Activated CD4-positive, alpha-beta T cell treated with anti-CD3 and anti-CD28 coated beads, Interleukin-2, amount 10 ng/mL, durations not matched to agents 24 days and 14 days (primary cell): ENCODE measurements around the gene SLC35A3. TPM values are rescaled to one million over a fixed set of nuclear protein-coding genes. Genes with fewer than 3 reads are reported as not detected.

Experiments
- DNase-seq: peaks from one replicate; pipeline ENCODE4 v3.0.0; 2022
- H3K27ac Mint-ChIP-seq: one replicate; pipeline ENCODE4 v1.8.0; 2022; ENCODE audit warnings: mild to moderate bottlenecking, mixed read lengths
- H3K27me3 Mint-ChIP-seq: one replicate; pipeline ENCODE4 v1.8.0; 2022; ENCODE audit warnings: mixed read lengths
- H3K36me3 Mint-ChIP-seq: one replicate; pipeline ENCODE4 v1.8.0; 2022; ENCODE audit warnings: low read depth, mild to moderate bottlenecking, mixed read lengths
- H3K4me1 Mint-ChIP-seq: one replicate; pipeline ENCODE4 v1.8.0; 2021; ENCODE audit warnings: mixed read lengths
- H3K4me3 Mint-ChIP-seq: one replicate; pipeline ENCODE4 v1.8.0; 2022; ENCODE audit warnings: mild to moderate bottlenecking, moderate library complexity, mixed read lengths
- H3K9me3 Mint-ChIP-seq: one replicate; pipeline ENCODE4 v1.8.0; 2021; ENCODE audit warnings: mixed read lengths
- intact Hi-C: fragments of 100-400 bp; cut with micrococcal nuclease; formaldehyde crosslinking; loops from one replicate; pipeline ENCODE4 v1.15.1; 2023
- total RNA-seq: library from RNA; stranded (reverse); gene quantifications from 2 replicates; pipeline ENCODE4 v1.2.3, GENCODE V29; 2022

The SLC35A3 gene
- total RNA-seq, 1 donor from 2014 or later = 17.4 TPM

DNA sequence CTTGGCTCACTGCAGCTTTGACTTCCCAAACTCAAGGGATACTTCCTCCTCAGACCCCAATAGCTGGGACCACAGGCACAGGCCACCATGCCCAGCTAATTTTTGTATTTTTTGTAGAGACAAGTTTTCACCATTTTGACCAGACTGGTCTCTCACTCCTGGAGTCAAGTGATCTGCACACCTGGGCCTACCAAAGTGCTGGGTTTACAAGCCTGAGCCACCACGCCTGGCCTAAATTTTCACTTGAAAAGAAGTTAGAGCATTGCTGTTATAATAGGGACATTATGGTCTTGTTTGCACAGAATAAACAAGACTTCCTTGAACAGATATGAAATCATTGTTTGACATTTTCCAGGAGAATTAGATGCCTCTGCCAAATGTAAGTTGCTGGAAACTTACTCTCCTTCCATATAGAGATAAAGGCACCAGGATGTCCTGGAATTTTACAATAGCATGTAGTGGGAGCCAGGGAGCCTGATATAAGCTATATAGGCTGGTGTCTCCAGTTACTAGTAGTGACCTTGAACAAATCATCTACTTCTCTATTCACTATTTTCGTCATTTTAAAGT lies 16.9 kb downstream of the SLC35A3 start:
- Mint-ChIP-seq H3K36me3 (peaks cover 29% of the 10 kb centered on the region), H3K4me1 (peaks cover 4% of the 10 kb centered on the region), H3K9me3 (peaks cover 4% of the 10 kb centered on the region), H3K27me3 (no peaks in the 10 kb centered on the region), H3K27ac (no peak overlapping the region), H3K4me3 (no peak overlapping the region)
- no peak for DNase-seq
- intact Hi-C loops = no loop called here

DNA sequence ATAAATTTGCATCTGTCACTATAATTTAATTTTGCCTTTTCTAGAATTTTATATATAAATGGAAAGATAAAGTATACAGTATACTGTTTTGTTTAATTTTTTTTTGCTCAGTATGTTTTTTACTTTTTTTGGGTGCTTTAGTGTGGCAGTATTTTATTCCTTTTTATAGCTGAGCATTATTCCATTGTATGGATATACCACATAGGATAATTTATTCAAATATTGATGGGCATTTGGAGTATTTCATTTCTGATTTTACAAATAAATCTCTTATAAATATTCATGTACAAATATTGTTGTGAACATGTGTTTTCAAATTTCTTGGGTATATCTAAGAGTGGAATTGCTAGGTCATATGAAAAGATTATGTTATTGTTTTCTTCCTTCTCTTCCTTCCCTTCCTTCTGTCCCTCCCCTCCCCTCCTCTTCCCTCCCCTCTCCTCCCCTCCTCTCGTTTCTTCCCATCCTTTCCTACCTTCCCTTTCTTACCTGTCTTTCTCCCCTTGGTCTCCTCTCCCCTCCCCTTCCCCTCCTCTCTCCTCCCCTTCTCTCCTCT lies 18.5 kb downstream of the SLC35A3 start:
- peaks cover 4% of the 10 kb centered on the region for H3K9me3 Mint-ChIP-seq
- no peaks in the 10 kb centered on the region for H3K27me3 Mint-ChIP-seq
- H3K36me3 Mint-ChIP-seq = peaks cover 40% of the 10 kb centered on the region
- no peak for DNase-seq
- intact Hi-C loops = no loop called here
- no peak overlapping the region for H3K27ac Mint-ChIP-seq
- no peak overlapping the region for H3K4me3 Mint-ChIP-seq
- H3K4me1 Mint-ChIP-seq = peaks cover 9% of the 10 kb centered on the region

DNA sequence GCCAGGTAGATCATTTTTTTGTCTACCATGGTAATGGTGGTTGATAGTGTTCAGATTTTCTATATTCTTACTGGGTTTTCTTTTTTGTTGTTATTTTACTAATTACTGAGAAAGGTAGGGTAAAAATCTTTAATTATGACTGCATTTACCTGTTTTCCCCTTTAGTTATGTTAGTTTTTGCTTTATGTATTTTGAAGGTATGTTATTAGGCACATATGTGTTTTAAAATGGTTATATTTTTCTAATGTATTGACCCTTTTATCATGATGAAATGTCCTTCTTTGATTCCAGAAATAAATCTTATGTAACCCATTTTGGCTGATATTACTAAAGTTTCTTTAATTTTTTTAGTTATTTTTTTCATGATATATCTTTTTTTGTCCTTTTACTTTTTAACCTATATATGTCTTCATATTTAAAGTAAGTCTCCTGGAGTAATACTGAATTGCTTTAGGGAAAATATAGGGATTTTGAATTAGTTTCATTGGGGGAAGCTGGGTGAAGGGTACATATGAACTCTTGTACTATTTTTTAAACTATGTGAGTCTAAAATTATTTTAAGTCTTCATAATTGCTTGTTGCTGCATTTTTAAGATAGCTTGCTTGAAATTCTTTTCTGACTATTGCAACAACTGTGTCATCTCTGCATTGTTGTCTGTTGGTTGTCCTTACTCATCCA lies 22.4 kb downstream of the SLC35A3 start:
- H3K9me3 Mint-ChIP-seq = no peaks in the 10 kb centered on the region

DNA sequence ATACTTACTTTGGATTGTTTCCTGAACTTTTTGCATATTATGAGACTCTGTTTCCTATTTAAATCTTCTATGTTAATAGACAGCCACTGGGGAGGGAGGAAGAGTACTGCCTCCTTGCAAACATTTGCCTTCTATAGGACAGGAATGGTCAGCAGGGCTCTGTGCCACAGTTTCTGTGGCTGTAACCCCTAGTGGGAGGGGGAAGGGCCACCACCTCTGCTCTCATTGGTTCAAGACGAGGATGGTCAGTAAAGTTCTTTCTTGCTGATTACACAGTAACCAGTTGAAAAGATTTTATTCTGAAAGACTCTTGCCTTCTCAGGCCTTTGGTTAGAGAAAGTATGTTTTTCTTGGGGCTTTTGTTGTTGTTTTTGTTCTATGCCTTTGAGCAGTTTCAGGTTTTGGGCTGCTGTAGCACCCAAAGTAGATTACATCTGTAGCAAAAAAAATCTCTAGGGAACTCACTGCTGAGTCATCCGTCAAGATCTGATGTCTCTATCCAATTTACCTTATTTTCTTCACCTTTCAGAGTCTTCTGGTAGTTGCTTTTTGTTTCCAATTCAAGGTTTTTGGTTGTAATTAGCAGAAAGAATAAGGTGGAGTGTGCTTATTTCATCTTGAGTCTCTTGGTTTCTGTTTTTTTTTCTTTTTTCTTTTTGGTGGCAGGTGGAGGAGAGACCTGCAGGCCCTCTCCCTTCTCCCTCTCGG lies 23.1 kb downstream of the SLC35A3 start:
- intact Hi-C loops = no loop called here
- no peak overlapping the region for H3K27ac Mint-ChIP-seq
- peaks cover 6% of the 10 kb centered on the region for H3K4me1 Mint-ChIP-seq
- no peaks in the 10 kb centered on the region for H3K27me3 Mint-ChIP-seq
- H3K9me3 Mint-ChIP-seq = no peaks in the 10 kb centered on the region
- H3K36me3 Mint-ChIP-seq = peaks cover 43% of the 10 kb centered on the region
- no peak overlapping the region for H3K4me3 Mint-ChIP-seq
- DNase-seq = no peak

More for the DNA sequence above, 22.4 kb downstream of the SLC35A3 start:
- no peak for DNase-seq
- H3K4me1 Mint-ChIP-seq = peaks cover 6% of the 10 kb centered on the region
- intact Hi-C loops = no loop called here
- no peak overlapping the region for H3K27ac Mint-ChIP-seq
- H3K27me3 Mint-ChIP-seq = no peaks in the 10 kb centered on the region
- no peak overlapping the region for H3K4me3 Mint-ChIP-seq
- peaks cover 43% of the 10 kb centered on the region for H3K36me3 Mint-ChIP-seq

DNA sequence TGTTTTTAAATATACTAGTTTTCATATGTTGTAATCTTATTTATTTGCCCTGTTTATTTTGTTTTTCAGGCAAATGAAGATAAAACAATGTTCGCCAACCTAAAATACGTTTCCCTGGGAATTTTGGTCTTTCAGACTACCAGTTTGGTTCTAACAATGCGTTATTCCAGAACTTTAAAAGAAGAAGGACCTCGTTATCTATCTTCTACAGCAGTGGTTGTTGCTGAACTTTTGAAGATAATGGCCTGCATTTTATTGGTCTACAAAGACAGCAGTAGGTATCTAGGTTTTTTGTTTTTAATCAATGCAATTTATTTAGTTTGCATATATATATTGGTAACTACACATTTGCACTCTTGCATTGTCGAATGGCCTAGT lies 23.7 kb downstream of the SLC35A3 start:
- Mint-ChIP-seq H3K4me3 (no peak overlapping the region), H3K4me1 (peaks cover 6% of the 10 kb centered on the region), H3K36me3 (peaks cover 43% of the 10 kb centered on the region), H3K27me3 (no peaks in the 10 kb centered on the region), H3K27ac (no peak overlapping the region), H3K9me3 (no peaks in the 10 kb centered on the region)
- no peak for DNase-seq
- intact Hi-C loops = no loop called here

DNA sequence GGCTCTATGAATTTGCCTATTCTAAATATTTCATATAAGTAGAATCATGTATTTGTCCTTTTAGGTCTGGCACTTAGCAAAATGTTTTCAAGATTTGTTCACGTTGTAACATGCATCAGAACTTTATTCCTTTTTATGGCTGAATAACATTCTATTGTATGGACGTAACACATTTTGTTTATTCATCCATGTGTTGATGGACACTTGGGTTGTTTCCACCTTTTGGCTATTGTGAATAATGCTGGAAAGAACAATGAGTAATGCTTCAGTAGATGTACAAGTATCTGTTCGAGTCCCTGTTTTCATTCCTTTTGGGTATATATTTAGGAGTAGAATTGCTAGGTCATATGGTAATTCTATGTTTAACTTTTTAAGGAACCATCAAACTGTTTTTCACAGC lies 24.7 kb downstream of the SLC35A3 start:
- Mint-ChIP-seq H3K4me1 (peaks cover 5% of the 10 kb centered on the region), H3K27me3 (no peaks in the 10 kb centered on the region), H3K36me3 (peaks cover 44% of the 10 kb centered on the region), H3K4me3 (no peak overlapping the region), H3K9me3 (no peaks in the 10 kb centered on the region), H3K27ac (no peak overlapping the region)
- intact Hi-C loops = no loop called here
- no peak for DNase-seq

DNA sequence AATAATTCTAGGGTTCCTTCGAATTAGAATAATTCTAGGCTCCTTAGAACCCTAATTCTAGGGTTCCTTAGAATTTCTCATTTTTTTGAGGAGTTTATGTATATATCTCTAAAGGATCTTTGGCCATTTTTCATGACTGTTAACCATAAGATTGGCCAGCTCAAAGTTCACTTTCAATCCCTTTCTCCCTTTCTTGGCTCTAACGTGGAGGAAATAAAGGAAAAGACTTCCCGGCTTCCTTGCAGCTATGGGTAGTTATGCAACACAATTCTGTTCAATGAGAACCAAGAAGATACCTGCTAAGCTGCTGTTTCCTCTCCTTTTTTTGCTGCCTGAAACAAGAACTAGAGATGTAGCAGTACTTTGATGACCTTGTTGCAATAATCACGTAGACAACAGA lies 27.2 kb downstream of the SLC35A3 start:
- Mint-ChIP-seq H3K27ac (no peak overlapping the region), H3K4me1 (peaks cover 5% of the 10 kb centered on the region), H3K36me3 (peaks cover 42% of the 10 kb centered on the region), H3K4me3 (no peak overlapping the region), H3K27me3 (no peaks in the 10 kb centered on the region), H3K9me3 (no peaks in the 10 kb centered on the region)
- no peak for DNase-seq
- intact Hi-C loops = no loop called here

DNA sequence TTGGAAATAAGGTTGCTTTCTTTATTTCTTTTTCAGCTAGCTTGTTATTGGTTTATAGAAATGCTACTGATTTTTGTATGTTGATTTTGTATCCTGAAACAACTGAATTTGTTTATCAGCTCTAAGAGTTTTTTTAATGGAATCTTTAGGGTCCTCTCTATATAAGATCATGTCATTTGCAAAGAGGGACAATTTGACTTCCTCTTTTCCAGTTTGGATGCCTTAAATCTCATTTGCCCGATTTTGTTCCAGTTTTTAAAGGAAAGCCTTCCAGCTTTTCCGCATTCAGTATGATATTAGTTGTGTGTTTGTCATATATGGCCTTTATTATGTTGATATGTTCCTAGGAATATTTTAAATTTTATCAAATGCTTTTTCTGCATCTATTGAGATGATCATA lies 31.7 kb downstream of the SLC35A3 start:
- intact Hi-C loops = no loop called here
- H3K4me3 Mint-ChIP-seq = no peak overlapping the region
- DNase-seq = no peak
- peaks cover 51% of the 10 kb centered on the region for H3K36me3 Mint-ChIP-seq
- H3K27me3 Mint-ChIP-seq = no peaks in the 10 kb centered on the region
- H3K4me1 Mint-ChIP-seq = no peaks in the 10 kb centered on the region
- H3K27ac Mint-ChIP-seq = no peak overlapping the region
- H3K9me3 Mint-ChIP-seq = peaks cover 14% of the 10 kb centered on the region

DNA sequence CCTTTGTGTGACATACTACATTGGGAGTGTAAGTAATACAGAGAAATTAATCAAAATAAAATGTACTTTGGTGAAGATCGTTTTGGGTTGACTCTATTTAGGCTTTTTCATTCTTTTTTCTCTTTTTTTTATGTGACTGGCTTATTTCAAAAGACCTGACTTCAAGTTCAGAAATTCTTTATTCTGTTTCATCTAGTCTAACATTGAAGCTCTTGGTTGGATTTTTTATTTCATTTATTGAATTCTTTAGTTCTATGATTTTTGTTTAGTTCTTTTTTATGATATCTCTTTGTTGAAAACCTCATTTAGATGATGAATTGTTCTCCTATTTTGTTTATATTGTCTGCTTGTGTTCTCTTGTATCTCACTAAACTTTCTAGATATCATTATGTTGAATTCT lies 35.6 kb downstream of the SLC35A3 start:
- H3K4me3 Mint-ChIP-seq = no peak overlapping the region
- H3K27me3 Mint-ChIP-seq = no peaks in the 10 kb centered on the region
- peaks cover 47% of the 10 kb centered on the region for H3K36me3 Mint-ChIP-seq
- peaks cover 14% of the 10 kb centered on the region for H3K9me3 Mint-ChIP-seq
- no peak for DNase-seq
- no peaks in the 10 kb centered on the region for H3K4me1 Mint-ChIP-seq
- H3K27ac Mint-ChIP-seq = no peak overlapping the region
- intact Hi-C loops = no loop called here

DNA sequence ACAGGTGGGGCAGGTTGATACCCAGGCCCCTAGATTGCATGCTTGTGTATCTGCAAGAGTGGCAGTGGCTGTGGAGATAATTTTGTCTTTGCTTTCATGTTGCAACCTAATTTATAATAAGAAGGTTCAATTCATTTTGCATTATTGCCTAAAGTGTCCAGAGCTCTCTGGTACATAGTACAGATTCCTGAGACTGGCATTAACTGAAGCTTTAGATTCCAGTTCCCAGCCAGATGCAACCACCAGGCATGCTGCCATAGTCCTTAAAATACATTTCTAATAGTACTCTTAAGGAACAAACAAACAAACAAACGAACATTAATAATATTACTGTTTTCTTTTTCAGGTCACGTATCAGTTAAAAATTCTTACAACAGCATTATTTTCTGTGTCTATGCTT lies 36.9 kb downstream of the SLC35A3 start:
- no peak for DNase-seq
- Mint-ChIP-seq H3K27me3 (no peaks in the 10 kb centered on the region), H3K4me3 (no peak overlapping the region), H3K9me3 (peaks cover 14% of the 10 kb centered on the region), H3K36me3 (peaks cover 42% of the 10 kb centered on the region), H3K4me1 (no peaks in the 10 kb centered on the region), H3K27ac (no peak overlapping the region)
- intact Hi-C loops = no loop called here

DNA sequence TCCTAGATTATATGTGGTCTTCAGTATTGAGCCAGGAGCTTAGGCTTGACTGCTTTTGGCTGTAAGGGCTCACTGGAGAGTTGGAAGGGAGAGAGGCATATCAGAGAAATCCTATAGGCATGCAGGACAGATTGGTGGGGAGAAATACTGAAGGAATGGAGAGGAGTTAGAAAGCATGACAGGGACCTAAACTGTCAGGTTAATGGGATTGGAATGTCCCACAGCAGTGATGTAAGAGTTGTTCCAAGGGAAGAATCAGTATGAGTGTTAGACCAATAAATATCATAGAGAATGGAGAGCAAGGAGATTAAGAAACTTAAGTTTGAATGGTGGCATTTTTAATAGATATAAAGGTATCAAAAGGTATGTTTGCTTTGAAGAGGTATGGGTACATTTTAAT lies 39.7 kb downstream of the SLC35A3 start:
- H3K27ac Mint-ChIP-seq = no peak overlapping the region
- no peaks in the 10 kb centered on the region for H3K27me3 Mint-ChIP-seq
- no peaks in the 10 kb centered on the region for H3K4me1 Mint-ChIP-seq
- H3K9me3 Mint-ChIP-seq = peaks cover 6% of the 10 kb centered on the region
- intact Hi-C loops = no loop called here
- H3K4me3 Mint-ChIP-seq = no peak overlapping the region
- peaks cover 23% of the 10 kb centered on the region for H3K36me3 Mint-ChIP-seq
- no peak for DNase-seq

DNA sequence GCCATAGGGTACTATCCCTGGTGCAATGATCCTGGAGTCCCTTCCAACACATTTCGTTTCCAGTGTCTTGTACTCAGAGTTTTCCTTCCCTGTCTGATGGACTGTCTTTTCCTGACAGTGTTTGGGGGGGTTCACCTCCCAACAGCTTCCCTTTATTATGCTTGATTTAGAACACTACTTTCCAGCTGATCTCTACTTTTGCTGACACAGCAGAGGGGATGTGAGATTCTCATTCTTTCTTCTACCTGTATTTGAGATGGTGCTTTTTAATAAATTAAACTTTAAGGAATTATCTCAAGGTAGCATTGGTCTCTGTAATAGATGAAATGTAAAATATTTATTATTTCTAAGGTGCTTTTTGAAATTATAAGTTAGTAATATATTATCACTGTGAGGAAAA lies 41.0 kb downstream of the SLC35A3 start:
- Mint-ChIP-seq H3K27ac (no peak overlapping the region), H3K9me3 (peaks cover 3% of the 10 kb centered on the region), H3K4me1 (no peaks in the 10 kb centered on the region), H3K36me3 (peaks cover 12% of the 10 kb centered on the region), H3K4me3 (no peak overlapping the region), H3K27me3 (no peaks in the 10 kb centered on the region)
- intact Hi-C loops = no loop called here
- no peak for DNase-seq

DNA sequence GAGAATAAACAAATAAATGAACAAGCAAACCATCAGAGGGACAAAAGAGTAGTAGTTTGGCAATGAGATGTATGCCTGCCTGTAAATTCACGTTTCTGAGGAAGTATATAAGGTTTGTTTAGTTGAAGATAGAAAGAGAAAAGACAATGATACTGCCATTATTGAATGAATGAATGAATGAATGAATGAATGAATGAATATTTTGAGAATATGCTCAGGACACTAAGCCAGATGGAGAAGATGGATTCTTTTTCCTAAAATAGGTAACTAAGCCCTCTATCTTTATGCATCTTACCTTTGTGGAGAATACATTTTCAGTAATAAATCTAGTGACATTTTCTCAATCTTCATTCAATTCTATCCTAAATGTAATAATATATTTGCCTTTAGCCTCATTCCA lies 49.4 kb downstream of the SLC35A3 start:
- intact Hi-C loops = no loop called here
- H3K36me3 Mint-ChIP-seq = peaks cover 12% of the 10 kb centered on the region
- H3K4me3 Mint-ChIP-seq = no peak overlapping the region
- no peaks in the 10 kb centered on the region for H3K9me3 Mint-ChIP-seq
- DNase-seq = no peak
- H3K27ac Mint-ChIP-seq = no peak overlapping the region
- no peaks in the 10 kb centered on the region for H3K27me3 Mint-ChIP-seq
- no peaks in the 10 kb centered on the region for H3K4me1 Mint-ChIP-seq

DNA sequence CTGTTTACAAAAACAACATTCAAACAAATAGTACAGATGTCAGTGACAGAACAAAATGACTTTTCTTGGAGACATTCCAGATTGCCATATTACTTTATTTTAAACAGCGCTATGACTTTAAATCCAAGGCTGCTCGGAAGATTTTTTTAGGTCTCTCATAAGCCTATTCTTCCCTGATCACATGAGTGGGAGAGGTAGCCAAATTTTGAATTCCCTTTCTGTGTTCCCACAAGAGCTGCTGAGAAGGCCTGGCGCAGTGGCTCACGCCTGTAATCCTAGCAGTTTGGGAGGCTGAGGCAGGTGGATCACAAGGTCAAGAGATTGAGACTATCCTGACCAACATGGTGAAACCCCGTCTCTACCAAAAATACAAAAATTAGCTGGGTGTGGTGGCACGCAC lies 53.7 kb downstream of the SLC35A3 start:
- no peak for DNase-seq
- intact Hi-C loops = no loop called here
- Mint-ChIP-seq H3K4me1 (peaks cover 3% of the 10 kb centered on the region), H3K36me3 (peaks cover 13% of the 10 kb centered on the region), H3K27me3 (no peaks in the 10 kb centered on the region), H3K4me3 (no peak overlapping the region), H3K27ac (no peak overlapping the region), H3K9me3 (no peaks in the 10 kb centered on the region)
